Measurements from ENCODE around the gene SDK2.

The SDK2 gene

GRCh38 chr17:73429440-73430164 is 214.6 kb downstream of the SDK2 start:
- FAIRE-seq (peak; percentile 89), DNase-seq (ENCODE audit: insufficient read length, low spot score) (peak; percentile 87)
- no peak for TF ChIP-seq TAF1 (IDR thresholded peaks at IDR 0.05; ENCODE audit: low read depth, low read length)
- no peak for TF ChIP-seq PAX5 (IDR thresholded peaks at IDR 0.05; ENCODE audit: insufficient read depth, low read length, severe bottlenecking)
- TF ChIP-seq POLR2AphosphoS5 (IDR thresholded peaks at IDR 0.05; ENCODE audit: low read depth, low read length): no peak
- TF ChIP-seq POLR2A (IDR thresholded peaks at IDR 0.05; ENCODE audit: low read depth, low read length): no peak
- TF ChIP-seq SPI1 (IDR thresholded peaks at IDR 0.05; ENCODE audit: low read depth, low read length): no peak
- no peak for TF ChIP-seq POU2F2 (IDR thresholded peaks at IDR 0.05; ENCODE audit: low read depth, low read length)

GRCh38 chr17:73427198-73427597 is 217.0 kb downstream of the SDK2 start:
- DNase-seq (ENCODE audit: insufficient read length, low spot score) (no peak), FAIRE-seq (no peak)
- TF ChIP-seq POLR2AphosphoS5 (IDR thresholded peaks at IDR 0.05; ENCODE audit: low read depth, low read length): no peak
- TF ChIP-seq SPI1 (IDR thresholded peaks at IDR 0.05; ENCODE audit: low read depth, low read length): no peak
- no peak for TF ChIP-seq POLR2A (IDR thresholded peaks at IDR 0.05; ENCODE audit: low read depth, low read length)
- TF ChIP-seq PAX5 (IDR thresholded peaks at IDR 0.05; ENCODE audit: insufficient read depth, low read length, severe bottlenecking): no peak
- TF ChIP-seq POU2F2 (IDR thresholded peaks at IDR 0.05; ENCODE audit: low read depth, low read length): no peak
- no peak for TF ChIP-seq TAF1 (IDR thresholded peaks at IDR 0.05; ENCODE audit: low read depth, low read length)

GRCh38 chr17:73424571-73424970 is 219.7 kb downstream of the SDK2 start:
- TF ChIP-seq POLR2A (IDR thresholded peaks at IDR 0.05; ENCODE audit: low read depth, low read length) (no peak), POLR2AphosphoS5 (IDR thresholded peaks at IDR 0.05; ENCODE audit: low read depth, low read length) (no peak), TAF1 (IDR thresholded peaks at IDR 0.05; ENCODE audit: low read depth, low read length) (no peak), PAX5 (IDR thresholded peaks at IDR 0.05; ENCODE audit: insufficient read depth, low read length, severe bottlenecking) (no peak), SPI1 (IDR thresholded peaks at IDR 0.05; ENCODE audit: low read depth, low read length) (no peak), POU2F2 (IDR thresholded peaks at IDR 0.05; ENCODE audit: low read depth, low read length) (no peak)
- DNase-seq (ENCODE audit: insufficient read length, low spot score) (no peak), FAIRE-seq (no peak)

GRCh38 chr17:73423806-73424205 is 220.4 kb downstream of the SDK2 start:
- no peak for FAIRE-seq

GRCh38 chr17:73423159-73423715 is 221.0 kb downstream of the SDK2 start:
- DNase-seq (ENCODE audit: insufficient read length, low spot score) (no peak), FAIRE-seq (no peak)
- TF ChIP-seq TAF1 (IDR thresholded peaks at IDR 0.05; ENCODE audit: low read depth, low read length) (no peak), POLR2AphosphoS5 (IDR thresholded peaks at IDR 0.05; ENCODE audit: low read depth, low read length) (no peak), POLR2A (IDR thresholded peaks at IDR 0.05; ENCODE audit: low read depth, low read length) (no peak), SPI1 (IDR thresholded peaks at IDR 0.05; ENCODE audit: low read depth, low read length) (no peak), PAX5 (IDR thresholded peaks at IDR 0.05; ENCODE audit: insufficient read depth, low read length, severe bottlenecking) (no peak), POU2F2 (IDR thresholded peaks at IDR 0.05; ENCODE audit: low read depth, low read length) (no peak)

More at GRCh38 chr17:73423806-73424205, 220.4 kb downstream of the SDK2 start:
- no peak for TF ChIP-seq SPI1 (IDR thresholded peaks at IDR 0.05; ENCODE audit: low read depth, low read length)
- no peak for TF ChIP-seq TAF1 (IDR thresholded peaks at IDR 0.05; ENCODE audit: low read depth, low read length)
- no peak for TF ChIP-seq POLR2AphosphoS5 (IDR thresholded peaks at IDR 0.05; ENCODE audit: low read depth, low read length)
- TF ChIP-seq POU2F2 (IDR thresholded peaks at IDR 0.05; ENCODE audit: low read depth, low read length): no peak
- TF ChIP-seq PAX5 (IDR thresholded peaks at IDR 0.05; ENCODE audit: insufficient read depth, low read length, severe bottlenecking): no peak
- no peak for TF ChIP-seq POLR2A (IDR thresholded peaks at IDR 0.05; ENCODE audit: low read depth, low read length)
- no peak for DNase-seq (ENCODE audit: insufficient read length, low spot score)

- FAIRE-seq (no peak), DNase-seq (ENCODE audit: insufficient read length, low spot score) (no peak)
- TF ChIP-seq POLR2AphosphoS5 (IDR thresholded peaks at IDR 0.05; ENCODE audit: low read depth, low read length) (no peak), SPI1 (IDR thresholded peaks at IDR 0.05; ENCODE audit: low read depth, low read length) (no peak), TAF1 (IDR thresholded peaks at IDR 0.05; ENCODE audit: low read depth, low read length) (no peak), POLR2A (IDR thresholded peaks at IDR 0.05; ENCODE audit: low read depth, low read length) (no peak), POU2F2 (IDR thresholded peaks at IDR 0.05; ENCODE audit: low read depth, low read length) (no peak), PAX5 (IDR thresholded peaks at IDR 0.05; ENCODE audit: insufficient read depth, low read length, severe bottlenecking) (no peak)
These were observed 222.1 kb downstream of the SDK2 start for GRCh38 chr17:73422121-73422520.

- FAIRE-seq (no peak), DNase-seq (ENCODE audit: insufficient read length, low spot score) (no peak)
- TF ChIP-seq SPI1 (IDR thresholded peaks at IDR 0.05; ENCODE audit: low read depth, low read length): no peak
These were observed 223.3 kb downstream of the SDK2 start for GRCh38 chr17:73420897-73421296.

GRCh38 chr17:73419881-73420280 is 224.4 kb downstream of the SDK2 start:
- no peak for DNase-seq (ENCODE audit: insufficient read length, low spot score)
- TF ChIP-seq POLR2AphosphoS5 (IDR thresholded peaks at IDR 0.05; ENCODE audit: low read depth, low read length): no peak
- no peak for TF ChIP-seq SPI1 (IDR thresholded peaks at IDR 0.05; ENCODE audit: low read depth, low read length)
- no peak for TF ChIP-seq POU2F2 (IDR thresholded peaks at IDR 0.05; ENCODE audit: low read depth, low read length)
- TF ChIP-seq POLR2A (IDR thresholded peaks at IDR 0.05; ENCODE audit: low read depth, low read length): no peak
- TF ChIP-seq PAX5 (IDR thresholded peaks at IDR 0.05; ENCODE audit: insufficient read depth, low read length, severe bottlenecking): no peak
- no peak for TF ChIP-seq TAF1 (IDR thresholded peaks at IDR 0.05; ENCODE audit: low read depth, low read length)

GRCh38 chr17:73419051-73419450 is 225.2 kb downstream of the SDK2 start:
- FAIRE-seq: no peak
- DNase-seq (ENCODE audit: insufficient read length, low spot score): no peak
- no peak for TF ChIP-seq SPI1 (IDR thresholded peaks at IDR 0.05; ENCODE audit: low read depth, low read length)
- TF ChIP-seq POLR2A (IDR thresholded peaks at IDR 0.05; ENCODE audit: low read depth, low read length): no peak
- TF ChIP-seq PAX5 (IDR thresholded peaks at IDR 0.05; ENCODE audit: insufficient read depth, low read length, severe bottlenecking): no peak
- TF ChIP-seq POLR2AphosphoS5 (IDR thresholded peaks at IDR 0.05; ENCODE audit: low read depth, low read length): no peak
- TF ChIP-seq POU2F2 (IDR thresholded peaks at IDR 0.05; ENCODE audit: low read depth, low read length): no peak
- TF ChIP-seq TAF1 (IDR thresholded peaks at IDR 0.05; ENCODE audit: low read depth, low read length): no peak

More at GRCh38 chr17:73419881-73420280, 224.4 kb downstream of the SDK2 start:
- no peak for FAIRE-seq
